ENCODE measurements around the gene POLE3. TPM values are rescaled to one million over a fixed set of nuclear protein-coding genes. Genes with fewer than 3 reads are reported as not detected.

POLE3 gene
- total RNA-seq, 1 donor from 2014 or later = 31.0 TPM

DNA sequence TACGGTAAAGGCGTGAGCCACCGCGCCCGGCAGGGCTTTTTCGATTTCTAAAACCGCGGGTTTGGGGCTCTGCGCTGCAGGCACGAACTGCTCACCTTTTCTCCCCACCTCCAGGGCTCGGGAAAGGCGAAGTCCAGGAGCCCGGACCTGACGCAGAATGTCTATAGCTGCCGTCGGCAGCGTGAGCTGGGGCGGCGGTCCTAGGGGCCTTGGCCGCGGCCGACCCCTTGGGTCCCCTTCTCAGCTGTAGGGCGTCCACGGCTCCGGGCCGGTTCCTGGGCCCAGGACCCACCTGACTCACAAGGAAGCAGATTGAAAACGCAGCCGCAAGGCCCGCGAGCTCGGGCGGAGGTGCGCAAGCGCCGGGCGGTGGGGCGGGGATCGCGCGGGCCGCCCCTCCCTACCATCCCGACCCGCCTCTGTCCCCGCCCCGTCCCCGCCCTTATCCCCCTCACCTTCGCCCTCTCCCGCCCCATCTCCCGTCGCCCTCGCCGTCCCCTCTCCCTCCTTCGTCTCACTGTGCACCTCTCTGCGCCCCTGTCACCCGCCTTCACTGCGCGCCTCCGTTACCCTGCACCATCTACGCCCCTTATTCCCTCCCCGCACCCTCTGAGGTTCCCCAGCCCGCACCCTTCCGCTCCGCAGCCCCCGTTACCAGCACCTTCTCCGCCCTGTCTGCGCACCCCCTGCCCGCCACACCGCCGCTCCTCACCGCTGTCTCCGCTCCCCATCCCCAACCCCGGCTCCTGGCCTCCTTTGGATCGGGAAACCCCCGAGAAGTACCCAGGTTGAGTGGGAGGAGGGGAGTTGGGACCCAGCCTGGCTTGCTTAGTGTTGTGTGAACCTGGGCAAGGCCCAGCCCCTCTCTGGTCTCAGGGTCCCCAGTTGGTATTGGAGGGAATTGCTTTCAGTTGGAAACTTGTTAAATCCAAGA, 33.6 kb downstream of the POLE3 start, which contains the start of gene HDHD3:
Gene HDHD3, minus strand, starts transcription at position 353 of the 934 bp plus-strand sequence. CDS start 2,632 bp downstream, outside the sequence.
- H3K36me3 ChIP-seq = no peaks in the 10 kb centered on the region
- H3K9me3 ChIP-seq = no peaks in the 10 kb centered on the region
- peak within 1 kb of the TSS; percentile 76 for H3K27ac ChIP-seq
- H3K4me3 ChIP-seq = peak within 1 kb of the TSS; percentile 69
- ATAC-seq (peak; percentile 90), DNase-seq (peak; percentile 83)
- intact Hi-C loops (cut with DNase I) = no loop called here
- H3K4me1 ChIP-seq = no peaks in the 10 kb centered on the region
- TF ChIP-seq CTCF (IDR thresholded peaks at IDR 0.05) = no peak
- no peaks in the 10 kb centered on the region for H3K27me3 ChIP-seq

DNA sequence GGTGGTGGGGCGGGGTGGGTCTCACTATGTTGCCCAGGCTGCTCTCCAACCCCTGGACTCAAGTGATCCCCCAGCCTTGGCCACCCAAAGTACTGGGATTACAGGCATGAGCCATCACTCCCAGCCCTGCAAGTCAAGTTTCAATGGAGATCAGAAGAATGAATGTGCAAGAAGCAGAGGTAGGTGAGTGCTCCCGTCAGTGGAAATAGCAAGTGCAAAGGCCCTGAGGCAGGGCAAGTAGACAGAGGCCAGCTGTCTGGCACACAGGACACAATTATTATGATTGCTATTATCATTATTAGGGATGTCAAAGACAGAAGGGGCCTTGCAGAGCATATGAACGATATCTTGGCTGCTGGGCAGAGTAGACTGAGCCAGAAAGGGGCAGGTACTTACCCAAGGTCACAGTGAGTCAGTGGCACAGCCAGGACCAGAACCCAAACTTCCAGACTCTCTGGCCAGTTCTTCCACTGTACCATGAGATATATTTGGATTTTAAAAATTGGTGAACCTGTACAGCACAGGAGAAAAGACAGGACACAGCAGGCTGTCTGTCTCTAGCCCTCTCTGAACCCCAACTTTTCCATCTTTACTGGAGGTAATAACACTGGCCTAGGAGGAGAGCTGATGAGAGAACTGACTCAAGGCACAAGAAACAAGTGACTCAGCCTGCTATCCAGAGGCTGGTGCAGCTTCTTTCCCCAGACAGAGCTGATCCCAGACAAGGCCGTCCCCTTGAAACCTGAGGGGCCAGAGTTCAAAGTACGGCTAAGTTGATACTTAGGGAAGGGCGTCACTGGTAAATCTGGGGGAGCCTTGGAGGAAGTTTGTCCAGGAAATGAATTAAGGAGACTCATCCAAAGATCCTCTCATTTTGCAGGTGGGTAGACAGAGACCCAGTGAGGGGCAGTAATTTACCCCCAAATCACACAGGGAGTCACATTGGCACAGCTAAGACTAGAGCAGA, 35.1 kb downstream of the POLE3 start:
- ATAC-seq = no peak
- no peaks in the 10 kb centered on the region for H3K27me3 ChIP-seq
- no peak overlapping the region for H3K27ac ChIP-seq
- intact Hi-C loops (cut with DNase I) = no loop called here
- no peaks in the 10 kb centered on the region for H3K9me3 ChIP-seq
- no peaks in the 10 kb centered on the region for H3K36me3 ChIP-seq
- peak overlapping the region; percentile 69 for H3K4me3 ChIP-seq
- no peak for TF ChIP-seq CTCF (IDR thresholded peaks at IDR 0.05)
- peak; percentile 25 for DNase-seq
- no peaks in the 10 kb centered on the region for H3K4me1 ChIP-seq

GRCh38 chr9:113373676-113374392, 36.6 kb downstream of the POLE3 start:
- no peak for TF ChIP-seq CTCF (IDR thresholded peaks at IDR 0.05)
- ATAC-seq = no peak
- DNase-seq = peak; percentile 55
- Histone ChIP-seq H3K27ac (no peak overlapping the region), H3K9me3 (no peaks in the 10 kb centered on the region), H3K4me3 (no peak overlapping the region), H3K36me3 (no peaks in the 10 kb centered on the region), H3K4me1 (no peaks in the 10 kb centered on the region), H3K27me3 (no peaks in the 10 kb centered on the region)
- intact Hi-C loops (cut with DNase I) = no loop called here

- no peak overlapping the region for H3K27ac ChIP-seq
- H3K27me3 ChIP-seq = no peaks in the 10 kb centered on the region
- H3K9me3 ChIP-seq = no peaks in the 10 kb centered on the region
- no peaks in the 10 kb centered on the region for H3K4me1 ChIP-seq
- H3K36me3 ChIP-seq = no peaks in the 10 kb centered on the region
- intact Hi-C loops (cut with DNase I) = no loop called here
- no peak for TF ChIP-seq CTCF (IDR thresholded peaks at IDR 0.05)
- ATAC-seq (no peak), DNase-seq (no peak)
- no peak overlapping the region for H3K4me3 ChIP-seq
Measured at GRCh38 chr9:113373256-113373655, 37.2 kb downstream of the POLE3 start.

GRCh38 chr9:113372059-113372458, 38.4 kb downstream of the POLE3 start:
- no peak for DNase-seq
- H3K4me3 ChIP-seq = no peak overlapping the region
- H3K27ac ChIP-seq = no peak overlapping the region
- TF ChIP-seq CTCF (IDR thresholded peaks at IDR 0.05) = no peak
- no peaks in the 10 kb centered on the region for H3K36me3 ChIP-seq
- H3K27me3 ChIP-seq = no peaks in the 10 kb centered on the region
- no peak for ATAC-seq
- no peaks in the 10 kb centered on the region for H3K4me1 ChIP-seq
- intact Hi-C loops (cut with DNase I) = no loop called here
- no peaks in the 10 kb centered on the region for H3K9me3 ChIP-seq
